GM12873 (cell line): Measurements from ENCODE around the gene FAM50B.

ENCODE experiments used
- TF ChIP-seq, protein P1 (sequence below): IDR thresholded peaks from 2 replicates; pipeline ENCODE4 v1.5.1; 2012; ENCODE audit warnings: low read depth, mild to moderate bottlenecking, moderate library complexity, low read length, control low read depth; ENCODE audit not compliant: insufficient read depth; ENCODE audit errors: missing control alignments

FAM50B gene

DNA sequence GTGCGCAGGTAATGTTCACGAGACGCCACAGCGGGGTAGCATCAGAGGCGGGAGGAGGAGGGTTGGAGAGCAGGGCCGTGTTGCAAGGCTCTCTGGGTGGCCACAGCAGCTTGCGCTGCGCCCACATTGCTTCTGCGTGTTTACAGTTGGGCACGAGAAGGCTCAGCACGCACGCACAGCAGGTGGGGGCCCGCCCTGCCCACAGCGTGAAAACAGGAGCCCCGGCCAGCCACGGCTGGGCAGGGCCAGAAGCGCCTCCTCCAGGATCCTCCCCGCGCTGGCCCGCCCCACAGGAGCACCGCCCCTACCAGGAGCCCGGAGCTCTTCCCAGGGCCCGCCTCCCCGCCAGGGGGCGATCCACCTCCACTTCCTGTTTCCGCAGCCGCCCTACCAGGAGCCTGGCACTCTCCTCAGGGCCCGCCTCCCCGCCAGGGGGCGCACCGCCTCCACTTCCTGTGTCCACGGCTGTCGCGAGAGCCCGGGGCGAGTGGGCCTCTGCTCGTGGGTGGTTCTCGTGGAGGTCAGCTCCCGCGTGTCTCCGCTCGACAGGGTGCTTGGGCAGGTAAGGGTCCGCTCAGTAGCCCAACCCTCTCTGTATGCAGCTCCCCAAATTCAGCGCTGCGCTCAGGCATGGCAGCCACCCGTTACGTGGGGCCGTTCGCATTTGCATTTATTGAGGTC, at the start of gene FAM50B:
Gene FAM50B (plus strand): TSS at position 449 of the 681 bp plus-strand sequence. CDS start 439 bp downstream, outside the sequence.
- TF ChIP-seq, protein P1, sequence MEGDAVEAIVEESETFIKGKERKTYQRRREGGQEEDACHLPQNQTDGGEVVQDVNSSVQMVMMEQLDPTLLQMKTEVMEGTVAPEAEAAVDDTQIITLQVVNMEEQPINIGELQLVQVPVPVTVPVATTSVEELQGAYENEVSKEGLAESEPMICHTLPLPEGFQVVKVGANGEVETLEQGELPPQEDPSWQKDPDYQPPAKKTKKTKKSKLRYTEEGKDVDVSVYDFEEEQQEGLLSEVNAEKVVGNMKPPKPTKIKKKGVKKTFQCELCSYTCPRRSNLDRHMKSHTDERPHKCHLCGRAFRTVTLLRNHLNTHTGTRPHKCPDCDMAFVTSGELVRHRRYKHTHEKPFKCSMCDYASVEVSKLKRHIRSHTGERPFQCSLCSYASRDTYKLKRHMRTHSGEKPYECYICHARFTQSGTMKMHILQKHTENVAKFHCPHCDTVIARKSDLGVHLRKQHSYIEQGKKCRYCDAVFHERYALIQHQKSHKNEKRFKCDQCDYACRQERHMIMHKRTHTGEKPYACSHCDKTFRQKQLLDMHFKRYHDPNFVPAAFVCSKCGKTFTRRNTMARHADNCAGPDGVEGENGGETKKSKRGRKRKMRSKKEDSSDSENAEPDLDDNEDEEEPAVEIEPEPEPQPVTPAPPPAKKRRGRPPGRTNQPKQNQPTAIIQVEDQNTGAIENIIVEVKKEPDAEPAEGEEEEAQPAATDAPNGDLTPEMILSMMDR: peak; percentile 78

- TF ChIP-seq, protein P1: no peak
These were observed 49.5 kb upstream of the FAM50B start for GRCh38 chr6:3799719-3800118.

- TF ChIP-seq, protein P1: no peak
These were observed 48.2 kb upstream of the FAM50B start for GRCh38 chr6:3800850-3801591.

DNA sequence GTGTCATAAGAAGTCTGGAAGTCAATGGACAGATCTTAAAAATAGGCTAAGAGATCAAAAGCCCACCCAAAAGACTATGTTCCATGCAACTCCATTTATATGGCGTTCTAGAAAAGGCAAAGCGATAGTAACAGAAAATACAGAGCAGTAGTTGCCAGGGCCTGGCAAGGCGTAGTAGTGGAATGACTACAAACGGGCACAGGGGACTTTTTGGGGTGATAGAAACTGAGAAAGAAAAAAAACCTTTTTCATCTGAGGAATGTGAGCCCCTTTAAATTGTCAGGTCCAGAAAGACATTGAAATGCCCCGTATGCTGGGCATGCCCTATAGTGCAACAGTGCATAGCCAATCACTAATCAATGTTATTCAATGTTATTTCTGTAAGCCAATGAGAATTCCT, 47.2 kb upstream of the FAM50B start:
- TF ChIP-seq, protein P1: no peak

DNA sequence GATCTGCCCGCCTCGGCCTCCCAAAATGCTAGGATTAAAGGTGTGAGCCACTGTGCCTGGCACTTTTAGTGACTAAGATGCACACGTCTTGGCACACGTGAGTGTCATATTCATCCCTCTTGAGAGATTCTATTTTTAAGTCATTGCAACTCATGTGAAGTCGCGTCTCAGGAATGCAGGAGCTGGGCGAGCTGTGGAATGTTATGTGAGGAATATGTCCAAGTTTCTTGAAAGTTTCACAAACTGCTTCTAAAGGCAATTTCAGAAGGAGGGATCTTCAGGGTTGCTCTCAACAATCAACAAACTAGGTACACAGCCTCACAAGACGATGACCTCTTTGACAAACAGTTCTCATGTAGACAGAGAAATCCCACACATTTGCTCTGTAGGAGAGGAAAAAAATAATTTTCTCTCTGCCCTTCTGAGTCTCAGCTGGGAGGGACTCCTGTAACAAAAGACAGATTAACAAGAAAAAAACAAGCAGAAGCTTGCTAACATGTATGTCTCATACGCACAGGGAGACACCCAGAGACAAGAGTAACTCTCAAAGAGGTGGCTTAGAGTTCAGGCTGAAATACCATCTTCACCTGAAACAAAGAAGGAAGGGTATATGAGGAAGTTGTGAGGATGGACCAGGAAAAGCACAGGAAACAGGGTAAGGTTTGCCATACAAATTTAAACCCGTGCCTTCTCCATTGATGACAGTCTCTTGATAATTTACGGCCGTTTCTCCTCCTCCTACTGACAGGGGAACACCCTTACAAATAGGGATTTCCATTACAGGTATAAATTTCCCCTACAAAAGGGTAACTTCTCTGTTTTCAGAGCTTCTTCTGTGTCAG, 45.3 kb upstream of the FAM50B start:
- TF ChIP-seq, protein P1: no peak

DNA sequence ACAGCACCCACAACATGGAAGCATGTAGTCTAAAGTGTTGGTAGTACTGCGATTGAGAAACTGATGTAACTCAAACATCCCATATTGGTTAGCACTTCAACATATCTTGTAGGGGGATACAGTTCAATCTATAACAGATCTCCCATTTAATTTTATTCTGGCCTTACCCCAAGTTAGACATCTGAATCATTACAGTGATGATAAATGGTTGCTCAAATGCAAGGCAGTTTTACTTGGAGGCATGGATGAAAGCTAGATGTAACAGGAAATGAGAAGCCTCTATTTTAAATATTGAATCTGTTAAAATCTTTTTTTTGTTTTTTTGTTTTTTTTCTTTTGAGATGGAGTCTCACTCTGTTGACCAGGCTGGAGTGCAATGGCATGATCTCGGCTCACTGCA, 44.2 kb upstream of the FAM50B start:
- TF ChIP-seq, protein P1: no peak
